GM23338 (cell line): ENCODE data around the gene NCK2. TPM values are rescaled to one million over a fixed set of nuclear protein-coding genes. Genes with fewer than 3 reads are reported as not detected.
A peak's percentile ranks its signal among the peaks of the same experiment; 100 is the strongest.

Source experiments
- ATAC-seq: fragments of 200-7000 bp; cut with Tn5 transposase; 3 replicates; pipeline ENCODE4 v1.9.1; 2020
- DNase-seq: peaks from one replicate; pipeline ENCODE4 v3.0.0-alpha.2; 2015; ENCODE audit warnings: low spot score
- H2AFZ ChIP-seq: fragments of 200-600 bp; sonication (generic); 2 replicates; pipeline ENCODE4 v1.8.0; 2016; ENCODE audit warnings: antibody characterized with exemption, mild to moderate bottlenecking, moderate library complexity
- H3F3A ChIP-seq: fragments of 200-600 bp; sonication (generic); replicated peaks from 2 replicates; pipeline ENCODE4 v1.8.0; 2017; ENCODE audit warnings: antibody characterized with exemption, mixed run types, low read depth
- H3K27ac ChIP-seq: fragments of 200-600 bp; sonication (generic); 2 replicates; pipeline ENCODE4 v1.6.1; 2016; ENCODE audit warnings: low read depth
- H3K27me3 ChIP-seq: fragments of 200-600 bp; sonication (generic); 2 replicates; pipeline ENCODE4 v1.8.0; 2016; ENCODE audit warnings: mild to moderate bottlenecking, mixed run types, moderate library complexity; ENCODE audit not compliant: insufficient read depth
- H3K36me3 ChIP-seq: fragments of 200-600 bp; sonication (generic); 2 replicates; pipeline ENCODE4 v1.8.0; 2016; ENCODE audit warnings: mild to moderate bottlenecking; ENCODE audit not compliant: insufficient read depth
- H3K4me1 ChIP-seq: fragments of 200-600 bp; sonication (generic); 2 replicates; pipeline ENCODE4 v1.8.0; 2016; ENCODE audit warnings: mild to moderate bottlenecking, moderate library complexity; ENCODE audit not compliant: insufficient read depth
- H3K4me2 ChIP-seq: fragments of 200-600 bp; sonication (generic); 2 replicates; pipeline ENCODE4 v1.7.1; 2017; ENCODE audit warnings: mixed run types
- H3K4me3 ChIP-seq: fragments of 200-600 bp; sonication (generic); 2 replicates; pipeline ENCODE4 v1.6.1; 2016; ENCODE audit warnings: mixed run types
- H3K79me2 ChIP-seq: fragments of 200-600 bp; sonication (generic); replicated peaks from 2 replicates; pipeline ENCODE4 v1.8.0; 2017; ENCODE audit warnings: mild to moderate bottlenecking; ENCODE audit not compliant: insufficient read depth
- H3K9me2 ChIP-seq: fragments of 200-600 bp; sonication (generic); 2 replicates; pipeline ENCODE4 v1.8.0; 2017; ENCODE audit not compliant: insufficient read depth
- H4K20me1 ChIP-seq: fragments of 200-600 bp; sonication (generic); replicated peaks from 2 replicates; pipeline ENCODE4 v1.8.0; 2017; ENCODE audit warnings: mild to moderate bottlenecking; ENCODE audit not compliant: insufficient read depth
- H3K27ac Mint-ChIP-seq: 2 replicates; pipeline ENCODE4 v1.8.0; 2020; ENCODE audit warnings: inconsistent platforms, mild to moderate bottlenecking, moderate library complexity, mixed read lengths
- H3K27me3 Mint-ChIP-seq: 3 replicates; pipeline ENCODE4 v1.8.0; 2022; ENCODE audit warnings: low read depth, mild to moderate bottlenecking, moderate library complexity, mixed read lengths, inconsistent platforms; ENCODE audit not compliant: insufficient read depth, poor library complexity
- H3K36me3 Mint-ChIP-seq: 3 replicates; pipeline ENCODE4 v1.8.0; 2021; ENCODE audit warnings: low read depth, mild to moderate bottlenecking, inconsistent platforms, moderate library complexity, mixed read lengths
- H3K4me1 Mint-ChIP-seq: 3 replicates; pipeline ENCODE4 v1.8.0; 2020; ENCODE audit warnings: mild to moderate bottlenecking, inconsistent platforms, mixed read lengths
- H3K4me3 Mint-ChIP-seq: 3 replicates; pipeline ENCODE4 v1.8.0; 2021; ENCODE audit warnings: moderate library complexity, mild to moderate bottlenecking, inconsistent platforms, mixed read lengths
- H3K9me3 Mint-ChIP-seq: 3 replicates; pipeline ENCODE4 v1.8.0; 2020; ENCODE audit warnings: moderate library complexity, mild to moderate bottlenecking, inconsistent platforms, mixed read lengths
- CREB1 ChIP-seq: fragments of 250-450 bp; sonication (Bioruptor Pico); IDR thresholded peaks from 2 replicates; pipeline ENCODE4 v1.5.0; 2020; ENCODE audit warnings: low read depth, mild to moderate bottlenecking, moderate library complexity
- CTCF ChIP-seq, 2 experiments: fragments of 200-600 bp in 1 of 2; sonication (generic) in 1 of 2; conservative IDR thresholded peaks; 2 replicates each; pipeline versions ENCODE4 v1.5.1 to v1.6.1; 2016 to 2017; ENCODE audit warnings: antibody characterized with exemption in 2 of 2, low read depth in 2 of 2, mild to moderate bottlenecking in 2 of 2, moderate library complexity in 1 of 2
- ETS1 ChIP-seq: IDR thresholded peaks from 2 replicates; pipeline ENCODE4 v1.6.1; 2016; ENCODE audit warnings: antibody characterized with exemption
- EZH2phosphoT487 ChIP-seq: fragments of 200-600 bp; sonication (generic); IDR thresholded peaks from one replicate; pipeline ENCODE4 v1.8.1; 2018; ENCODE audit warnings: antibody characterized with exemption; ENCODE audit not compliant: unreplicated experiment
- POLR2AphosphoS5 ChIP-seq: IDR thresholded peaks from 2 replicates; pipeline ENCODE4 v1.6.1; 2016; ENCODE audit warnings: antibody characterized with exemption, low read depth
- REST ChIP-seq: IDR thresholded peaks from one replicate; pipeline ENCODE4 v1.6.1; 2018; ENCODE audit warnings: antibody characterized with exemption; ENCODE audit not compliant: unreplicated experiment
- STAT1 ChIP-seq: IDR thresholded peaks from one replicate; pipeline ENCODE4 v1.6.1; 2016; ENCODE audit warnings: antibody characterized with exemption; ENCODE audit not compliant: unreplicated experiment
- ZNF114 ChIP-seq: fragments of 250-450 bp; sonication (Bioruptor Pico); IDR thresholded peaks from 2 replicates; pipeline ENCODE4 v1.5.0; 2020; ENCODE audit warnings: mild to moderate bottlenecking, moderate library complexity
- ZNF331 ChIP-seq: fragments of 250-450 bp; sonication (Bioruptor Pico); IDR thresholded peaks from 2 replicates; pipeline ENCODE4 v1.5.0; 2020; ENCODE audit warnings: low read depth, mild to moderate bottlenecking, moderate library complexity
- polyA plus RNA-seq: library from polyadenylated mRNA; unstranded; fragments of >200 nt; fragmentation: Nextera tagmentation; extraction: Ambion mirVana; gene quantifications from 2 replicates; pipeline ENCODE4 v1.2.1, GENCODE V29; 2016
- total RNA-seq: library from RNA; depleted of rRNA; stranded (reverse); fragments of >200 nt; shearing (Covaris generic); gene quantifications from 2 replicates; pipeline ENCODE4 v1.2.3, GENCODE V29; 2014

NCK2 gene
- total and polyA plus RNA-seq, 2 experiments from 2014 or later: 26.9 to 59.9 TPM

- TF ChIP-seq STAT1 (no peak), EZH2phosphoT487 (no peak), POLR2AphosphoS5 (no peak), CREB1 (no peak), ZNF114 (no peak), REST (no peak)
- Mint-ChIP-seq H3K27ac (no peak overlapping the region), H3K4me3 (no peak overlapping the region), H3K4me1 (peaks cover 75% of the 10 kb centered on the region), H3K36me3 (no peaks in the 10 kb centered on the region; the same call in 2 of the 3 replicates), H3K27me3 (peaks cover 13% of the 10 kb centered on the region), H3K9me3 (no peaks in the 10 kb centered on the region)
- Histone ChIP-seq H4K20me1 (peaks cover 53% of the 10 kb centered on the region), H3K9me2 (no peaks in the 10 kb centered on the region), H2AFZ (no peak overlapping the region), H3K27me3 (no peaks in the 10 kb centered on the region), H3K4me2 (no peak overlapping the region), H3F3A (no peaks in the 10 kb centered on the region), H3K36me3 (no peaks in the 10 kb centered on the region), H3K4me3 (no peak overlapping the region), H3K4me1 (peaks cover 34% of the 10 kb centered on the region), H3K27ac (no peak overlapping the region), H3K79me2 (peaks cover 98% of the 10 kb centered on the region)
- ATAC-seq: peak; percentile 14; the same call in 2 of the 3 replicates
- no peak for DNase-seq
These were observed 31.3 kb downstream of the NCK2 start for GRCh38 chr2:105775809-105776559.

- TF ChIP-seq EZH2phosphoT487 (no peak), CTCF (conservative IDR thresholded peaks at IDR 0.05; ENCODE audit: low read depth in 2 of 2) (no peak), STAT1 (no peak), REST (no peak), CREB1 (no peak), ETS1 (no peak), ZNF331 (CRISPR knock-in tag) (no peak), ZNF114 (no peak)
- peaks cover 55% of the 10 kb centered on the region for H4K20me1 ChIP-seq
- H3K79me2 ChIP-seq: peaks cover 98% of the 10 kb centered on the region
These were observed 31.8 kb downstream of the NCK2 start for GRCh38 chr2:105776560-105776928.

More at GRCh38 chr2:105776560-105776928, 31.8 kb downstream of the NCK2 start:
- Histone ChIP-seq H3K4me3 (no peak overlapping the region), H3F3A (no peaks in the 10 kb centered on the region), H2AFZ (no peak overlapping the region), H3K4me2 (no peak overlapping the region), H3K9me2 (no peaks in the 10 kb centered on the region), H3K27me3 (no peaks in the 10 kb centered on the region), H3K4me1 (peaks cover 32% of the 10 kb centered on the region), H3K36me3 (no peaks in the 10 kb centered on the region), H3K27ac (no peak overlapping the region)
- H3K27me3 Mint-ChIP-seq: peaks cover 13% of the 10 kb centered on the region
- H3K9me3 Mint-ChIP-seq: no peaks in the 10 kb centered on the region; the same call in 2 of the 3 replicates
- no peak overlapping the region for H3K27ac Mint-ChIP-seq
- ATAC-seq (no peak), DNase-seq (no peak)
- H3K4me1 Mint-ChIP-seq: peaks cover 81% of the 10 kb centered on the region
- H3K36me3 Mint-ChIP-seq: no peaks in the 10 kb centered on the region; the same call in 2 of the 3 replicates
- no peak overlapping the region for H3K4me3 Mint-ChIP-seq
